NCI-H82 (cell line): ENCODE data around the gene HTR3B.
"Not testable (repeated sequence)": the region's sequence is repeated elsewhere in the genome, so short reads cannot be mapped to it uniquely, and the experiment has no call there.

Source experiments
- DNase-seq: peaks from one replicate; lab custom pipeline; 2025; lab: John Stamatoyannopoulos, UW

HTR3B gene

GRCh38 chr11:113884361-113884836 is 20.2 kb upstream of the HTR3B start:
- no peak for DNase-seq

- DNase-seq = no peak
Observed at GRCh38 chr11:113885897-113886296, 18.7 kb upstream of the HTR3B start.

- DNase-seq = no peak
Observed at GRCh38 chr11:113888848-113889247, 15.7 kb upstream of the HTR3B start.

GRCh38 chr11:113894421-113894996 is 10.1 kb upstream of the HTR3B start:
- DNase-seq = peak; percentile 20

- DNase-seq = peak; percentile 72
Observed at GRCh38 chr11:113895367-113896155, 9.0 kb upstream of the HTR3B start.

- peak; percentile 74 for DNase-seq
Observed at GRCh38 chr11:113896156-113896879, 8.3 kb upstream of the HTR3B start.

GRCh38 chr11:113901141-113901540 is 3.5 kb upstream of the HTR3B start:
- DNase-seq = no peak

- DNase-seq = peak; percentile 82
Observed at GRCh38 chr11:113906038-113906437, 1.4 kb downstream of the HTR3B start.

GRCh38 chr11:113906516-113906915 is 1.9 kb downstream of the HTR3B start:
- DNase-seq = peak; percentile 51

- DNase-seq = peak; percentile 28
Observed at GRCh38 chr11:113907152-113907551, 2.6 kb downstream of the HTR3B start.

GRCh38 chr11:113907681-113908080 is 3.1 kb downstream of the HTR3B start:
- DNase-seq = no peak

GRCh38 chr11:113908098-113908497 is 3.5 kb downstream of the HTR3B start:
- DNase-seq = no peak

GRCh38 chr11:113911491-113911890 is 6.9 kb downstream of the HTR3B start:
- not testable (repeated sequence) for DNase-seq

- no peak for DNase-seq
Observed at GRCh38 chr11:113923572-113923971, 19.0 kb downstream of the HTR3B start.

GRCh38 chr11:113926273-113927197 is 21.9 kb downstream of the HTR3B start:
- DNase-seq = no peak

GRCh38 chr11:113928311-113928710 is 23.7 kb downstream of the HTR3B start:
- DNase-seq = no peak

- DNase-seq = no peak
Observed at GRCh38 chr11:113932788-113933187, 28.2 kb downstream of the HTR3B start.

GRCh38 chr11:113934193-113934592 is 29.6 kb downstream of the HTR3B start:
- DNase-seq = not testable (repeated sequence)

- DNase-seq = no peak
Observed at GRCh38 chr11:113934761-113935160, 30.2 kb downstream of the HTR3B start.

- DNase-seq = no peak
Observed at GRCh38 chr11:113935858-113936257, 31.3 kb downstream of the HTR3B start.

GRCh38 chr11:113937918-113938317 is 33.3 kb downstream of the HTR3B start:
- DNase-seq = no peak

GRCh38 chr11:113942256-113942655 is 37.7 kb downstream of the HTR3B start:
- DNase-seq = no peak
